DOHH2 (cell line): ENCODE results near the gene HOXB8.

ENCODE experiments used
- CTCF ChIP-seq: fragments of 200-600 bp; sonication (generic); IDR thresholded peaks from one replicate; pipeline ENCODE4 v1.5.1; 2014; ENCODE audit warnings: antibody characterized with exemption, mild to moderate bottlenecking, low read depth, low read length; ENCODE audit not compliant: poor library complexity, severe bottlenecking
- EZH2phosphoT487 ChIP-seq: fragments of 200-600 bp; sonication (generic); IDR thresholded peaks from 2 replicates; pipeline ENCODE4 v1.6.1; 2017; ENCODE audit warnings: borderline replicate concordance, mild to moderate bottlenecking, antibody characterized with exemption, low read length, moderate library complexity, mixed read lengths

GRCh38 chr17:48603959-48604769 lies 10.9 kb downstream of the HOXB8 start:
- TF ChIP-seq CTCF (no peak), EZH2phosphoT487 (no peak)
